Measurements from ENCODE around the gene FAM234B. TPM values are rescaled to one million over a fixed set of nuclear protein-coding genes. Genes with fewer than 3 reads are reported as not detected.

Gene FAM234B
- total and polyA plus RNA-seq, 7 donors, result 0.89 to 4.0 (median 2.1) TPM

GRCh38 chr12:13004361-13004760 is 39.8 kb upstream of the FAM234B start:
- ATAC-seq (no peak), DNase-seq (no peak)
- Histone ChIP-seq H3K4me3 (no peak overlapping the region), H3K27ac (no peak overlapping the region), H3K9me3 (no peaks in the 10 kb centered on the region), H3K4me1 (no peaks in the 10 kb centered on the region), H3K36me3 (ENCODE audit: insufficient read depth in 1 of 2, low read depth in 1 of 2) (no peaks in the 10 kb centered on the region), H3K27me3 (ENCODE audit: insufficient read depth in 3 of 3, low read length in 2 of 3) (no peaks in the 10 kb centered on the region)
- WGBS, 3 donors, result 79 to 86% (median 85%) methylated on average over 3 of the region's 3 CpGs
- intact Hi-C loops (cut with DNase I), result loop anchor here (5.0 kb wide), 3 partner anchors 38 to 203 kb away; partner anchors contain the start of gene FAM234B (in 2 of the 2)
- TF ChIP-seq CTCF (IDR thresholded peaks at IDR 0.05), result no peak

GRCh38 chr12:13004986-13005385 is 39.2 kb upstream of the FAM234B start:
- no peak overlapping the region for H3K27ac ChIP-seq
- no peak for DNase-seq
- intact Hi-C loops (cut with DNase I), result loop anchor here (5.0 kb wide), 3 partner anchors 37 to 202 kb away; partner anchors contain the start of gene FAM234B (in 2 of the 2)
- no peaks in the 10 kb centered on the region for H3K9me3 ChIP-seq
- no peaks in the 10 kb centered on the region for H3K27me3 ChIP-seq (ENCODE audit: insufficient read depth in 3 of 3, low read length in 2 of 3)
- H3K4me1 ChIP-seq, result no peaks in the 10 kb centered on the region
- no peak overlapping the region for H3K4me3 ChIP-seq
- no peak for TF ChIP-seq CTCF (IDR thresholded peaks at IDR 0.05)
- no peaks in the 10 kb centered on the region for H3K36me3 ChIP-seq (ENCODE audit: insufficient read depth in 1 of 2, low read depth in 1 of 2)
- WGBS, 3 donors, result 59 to 91% (median 66%) methylated on average over 3 of the region's 3 CpGs
- ATAC-seq, result no peak

- H3K27me3 ChIP-seq (ENCODE audit: insufficient read depth in 3 of 3, low read length in 2 of 3), result no peaks in the 10 kb centered on the region
- intact Hi-C loops (cut with DNase I), result no loop called here
- H3K4me3 ChIP-seq, result no peak overlapping the region
- ATAC-seq (no peak), DNase-seq (no peak)
- H3K27ac ChIP-seq, result no peak overlapping the region
- H3K36me3 ChIP-seq (ENCODE audit: insufficient read depth in 1 of 2, low read depth in 1 of 2), result no peaks in the 10 kb centered on the region
- no peaks in the 10 kb centered on the region for H3K9me3 ChIP-seq
- no peak for TF ChIP-seq CTCF (IDR thresholded peaks at IDR 0.05)
- 92 to 95% (median 95%) methylated on average over 2 of the region's 2 CpGs for WGBS, 3 donors
- H3K4me1 ChIP-seq, result no peaks in the 10 kb centered on the region
These were observed 38.5 kb upstream of the FAM234B start for GRCh38 chr12:13005649-13006048.

- Histone ChIP-seq H3K36me3 (ENCODE audit: insufficient read depth in 1 of 2, low read depth in 1 of 2) (no peaks in the 10 kb centered on the region), H3K4me1 (no peaks in the 10 kb centered on the region), H3K27ac (no peak overlapping the region), H3K4me3 (no peak overlapping the region), H3K9me3 (no peaks in the 10 kb centered on the region), H3K27me3 (ENCODE audit: insufficient read depth in 3 of 3, low read length in 2 of 3) (no peaks in the 10 kb centered on the region)
- intact Hi-C loops (cut with DNase I), result no loop called here
- no peak for ATAC-seq
- DNase-seq, result no peak
- TF ChIP-seq CTCF (IDR thresholded peaks at IDR 0.05), result no peak
- WGBS, 3 donors, result 89 to 92% (median 91%) methylated on average over 7 of the region's 7 CpGs
These were observed 36.5 kb upstream of the FAM234B start for GRCh38 chr12:13007496-13008233.
